ENCODE results near the gene DENND4C.
A peak's percentile ranks its signal among the peaks of the same experiment; 100 is the strongest.
"Not testable (repeated sequence)": the region's sequence is repeated elsewhere in the genome, so short reads cannot be mapped to it uniquely, and the experiment has no call there.

The DENND4C gene

DNA sequence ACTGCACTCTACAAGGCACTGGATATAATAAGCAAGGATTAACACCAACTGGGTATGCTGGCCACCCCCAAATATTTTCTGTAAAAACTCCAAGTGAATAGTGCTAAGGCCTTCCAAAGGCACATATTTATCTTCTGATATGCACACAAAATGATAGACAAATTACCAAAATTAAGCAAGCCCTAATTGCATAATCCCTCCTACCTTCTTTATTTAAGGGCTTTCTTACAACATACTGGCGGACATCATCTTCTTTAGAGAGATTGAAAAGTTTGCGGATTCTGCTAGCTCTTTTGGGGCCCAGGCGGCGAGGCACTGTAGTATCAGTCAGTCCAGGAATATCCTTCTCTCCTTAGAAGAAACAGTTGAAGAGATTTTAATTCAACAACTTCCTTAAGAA lies 147.7 kb downstream of the DENND4C start:
- no peak for DNase-seq

DNA sequence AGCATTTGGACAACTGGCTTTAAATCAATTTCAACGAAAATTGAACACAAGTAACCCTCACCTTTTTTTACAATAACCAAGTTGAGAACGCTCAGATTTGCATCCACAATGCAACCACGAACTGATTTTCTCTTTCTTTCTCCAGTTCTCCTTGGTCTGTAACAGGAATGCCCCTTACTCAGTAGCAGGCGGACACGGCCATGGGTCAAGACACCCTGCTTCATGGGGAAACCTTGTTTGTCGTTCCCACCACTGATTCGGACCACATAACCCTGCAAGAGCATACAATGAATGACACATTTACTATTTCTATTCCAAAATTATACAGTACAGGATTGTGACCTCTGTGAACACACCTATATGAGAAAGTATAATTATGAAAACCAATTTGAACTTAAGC lies 148.2 kb downstream of the DENND4C start:
- DNase-seq = no peak

DNA sequence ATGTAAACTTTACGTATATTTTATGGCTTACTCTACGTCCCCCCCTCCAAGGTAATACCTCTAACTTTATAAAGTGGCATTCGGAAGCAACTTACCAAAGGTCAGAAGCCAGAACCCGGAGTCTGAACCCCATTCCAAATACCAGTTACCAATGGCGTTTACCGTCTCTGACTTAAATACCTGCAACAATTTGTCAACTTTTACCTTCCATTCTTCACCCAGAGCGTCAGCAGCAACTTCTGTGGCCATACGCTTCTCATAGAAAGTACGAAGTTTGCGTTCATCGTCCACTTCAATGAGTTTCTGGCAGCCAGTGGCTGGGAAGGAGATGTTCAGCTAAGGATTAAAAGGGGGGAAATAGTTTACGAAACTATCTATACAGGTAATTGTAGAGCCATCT lies 148.8 kb downstream of the DENND4C start:
- DNase-seq = no peak

DNA sequence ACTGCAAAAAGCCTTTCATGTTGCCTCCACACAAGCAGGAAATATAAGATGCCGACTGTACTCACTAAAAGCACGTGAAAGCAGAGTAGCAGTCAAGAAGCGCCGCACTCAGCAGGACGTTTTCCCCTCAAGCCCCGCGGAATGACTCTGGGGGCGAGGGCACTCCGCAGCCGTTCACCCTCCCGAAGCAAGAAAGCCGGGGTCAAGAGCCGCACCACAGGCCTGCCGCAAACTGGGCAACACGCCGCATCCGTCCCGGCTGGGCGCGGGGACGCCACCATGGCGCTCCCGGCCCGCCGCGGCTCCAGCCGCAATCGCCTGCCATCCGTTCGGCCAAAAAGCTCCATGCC lies 149.2 kb downstream of the DENND4C start:
- DNase-seq = no peak

DNA sequence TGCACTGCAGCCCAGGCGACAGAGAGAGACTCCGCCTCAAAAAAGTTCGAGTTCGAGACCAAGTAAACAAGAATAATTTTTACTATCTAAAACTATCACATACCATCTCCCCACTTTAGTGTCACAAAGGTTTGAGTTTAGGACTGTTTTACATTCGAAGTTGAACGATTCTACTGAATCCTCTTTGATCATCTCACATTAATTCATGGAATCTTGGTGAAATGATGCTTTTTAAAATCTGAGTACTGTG lies 150.3 kb downstream of the DENND4C start:
- DNase-seq = no peak

DNA sequence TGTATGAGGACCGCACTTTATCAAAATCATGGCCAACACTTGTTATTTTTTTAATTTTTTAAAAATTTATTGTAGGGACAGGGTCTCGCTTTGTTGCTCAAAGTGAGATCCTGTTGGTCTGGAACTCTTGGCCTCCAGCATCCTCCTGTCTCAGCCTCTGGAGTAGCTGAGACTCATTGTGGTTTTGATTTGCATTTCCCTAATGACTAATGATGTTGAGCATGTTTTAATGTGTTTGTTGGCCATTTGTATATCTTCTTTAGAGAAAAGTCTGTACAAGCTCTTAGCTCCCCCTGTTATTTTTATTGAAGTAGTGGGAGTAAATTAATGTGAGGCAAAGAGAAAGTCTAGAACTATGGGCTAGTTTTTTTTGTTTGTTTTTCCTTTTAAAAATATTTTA lies 151.2 kb downstream of the DENND4C start:
- no peak for DNase-seq

DNA sequence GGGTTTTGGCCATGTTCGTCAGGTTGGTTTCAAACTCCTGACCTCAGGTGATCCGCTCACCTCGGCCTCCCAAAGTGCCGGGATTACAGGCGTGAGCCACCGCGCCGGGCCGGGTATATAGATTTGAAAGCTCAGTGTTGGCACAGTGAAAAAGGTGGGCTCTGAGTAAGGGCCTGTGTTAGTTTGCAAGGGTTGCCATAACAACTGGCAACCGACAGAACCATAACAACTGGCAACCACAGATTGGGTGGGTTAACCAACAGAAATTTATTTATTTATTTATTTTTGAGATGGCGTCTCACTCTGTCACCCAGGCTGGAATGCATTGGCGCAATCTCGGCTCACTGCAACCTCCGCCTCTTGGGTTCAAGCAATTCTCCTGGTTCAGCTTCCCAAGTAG lies 154.7 kb downstream of the DENND4C start:
- DNase-seq = not testable (repeated sequence)

DNA sequence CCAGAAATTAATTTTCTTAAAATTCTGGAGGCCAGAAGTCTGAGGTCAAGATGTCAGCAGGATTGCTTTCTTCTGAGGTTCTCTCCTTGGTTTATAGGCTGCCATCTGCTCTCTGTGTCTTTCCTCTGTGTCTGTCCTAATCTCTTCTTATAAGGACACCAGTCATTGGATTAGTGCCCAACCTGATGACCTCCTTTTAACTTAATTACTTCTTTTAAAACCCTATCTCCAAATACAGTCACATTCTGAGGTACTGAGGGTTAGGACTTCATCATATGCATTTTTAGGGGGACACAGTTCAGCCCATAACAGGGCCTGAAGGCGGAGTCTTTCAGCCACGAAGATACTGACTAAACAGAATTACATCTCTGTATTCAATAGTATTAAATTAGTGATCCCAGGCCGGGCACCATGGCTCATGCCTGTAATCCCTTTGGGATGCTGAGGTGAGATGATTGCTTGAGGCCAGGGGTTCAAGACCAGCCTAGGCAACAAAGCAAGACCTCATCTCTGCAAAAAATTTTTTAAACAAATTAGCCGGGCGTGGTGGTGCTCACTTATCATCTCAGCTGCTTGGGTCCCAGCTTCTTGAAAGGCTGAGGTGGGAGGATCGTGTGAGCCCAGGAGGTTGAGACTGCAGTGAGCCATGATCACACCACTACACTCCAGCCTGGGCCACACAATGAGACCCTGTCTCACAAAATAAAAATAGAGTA lies 155.5 kb downstream of the DENND4C start:
- no peak for DNase-seq

DNA sequence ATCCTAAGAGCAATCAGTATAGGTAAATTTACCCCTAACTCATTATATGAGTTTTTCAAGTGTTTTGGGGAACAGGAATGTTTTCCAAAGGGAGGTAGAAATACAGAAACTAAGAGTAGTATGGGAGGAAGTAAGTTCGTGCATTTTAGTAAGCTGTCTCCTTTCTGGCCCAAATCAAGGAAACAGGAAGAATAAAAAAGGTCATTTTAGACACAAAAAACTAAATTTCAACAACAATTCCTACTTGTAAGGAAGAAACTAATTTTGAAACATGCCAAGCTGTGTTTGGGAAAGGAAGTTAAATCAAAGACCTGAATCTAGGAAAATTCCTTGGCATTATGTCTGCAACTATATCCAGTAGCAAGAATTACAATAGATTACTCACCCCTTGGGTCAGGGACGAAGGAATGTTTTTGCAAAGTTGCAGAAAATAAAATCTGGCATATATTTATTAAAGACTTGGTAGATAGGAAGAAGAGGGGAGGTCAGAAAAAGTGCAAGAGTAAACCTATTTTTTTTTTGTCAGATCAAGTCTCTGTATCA lies 156.1 kb downstream of the DENND4C start:
- no peak for DNase-seq

DNA sequence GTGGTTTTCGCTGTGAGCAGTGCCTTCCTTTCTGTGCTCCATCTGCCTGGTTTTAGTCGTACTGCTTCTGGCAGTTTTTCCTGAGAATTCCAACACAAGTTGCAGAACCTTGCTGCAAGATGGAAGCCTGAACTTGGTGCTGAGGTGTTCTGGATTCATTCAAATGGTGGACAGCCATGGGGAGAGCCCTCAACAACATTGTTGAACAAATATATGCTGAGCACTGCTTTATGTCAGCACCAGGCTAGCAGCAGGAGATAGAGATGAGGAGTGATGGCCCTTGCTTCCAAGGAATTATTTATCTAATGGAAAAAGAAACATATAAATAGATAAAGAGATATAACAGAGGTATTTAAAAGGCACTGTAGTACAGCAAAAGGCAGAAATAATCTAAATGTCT lies 156.8 kb downstream of the DENND4C start:
- no peak for DNase-seq

DNA sequence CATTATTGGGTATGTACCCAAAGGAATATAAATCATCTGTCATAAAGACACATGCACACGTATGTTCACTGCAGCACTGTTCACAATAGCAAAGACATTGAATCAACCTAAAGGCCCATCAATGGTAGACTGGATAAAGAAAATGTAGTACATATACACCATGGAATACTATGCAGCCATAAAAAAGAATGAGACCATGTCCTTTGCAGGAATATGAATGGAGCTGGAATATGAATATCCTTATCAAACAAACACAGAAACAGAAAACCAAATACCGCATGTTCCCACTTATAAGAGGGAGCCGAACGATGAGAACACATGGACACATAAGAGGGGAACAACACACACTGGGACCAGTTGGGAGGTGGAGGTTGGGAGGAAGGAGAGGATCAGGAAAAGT lies 159.0 kb downstream of the DENND4C start:
- DNase-seq = not testable (repeated sequence)

DNA sequence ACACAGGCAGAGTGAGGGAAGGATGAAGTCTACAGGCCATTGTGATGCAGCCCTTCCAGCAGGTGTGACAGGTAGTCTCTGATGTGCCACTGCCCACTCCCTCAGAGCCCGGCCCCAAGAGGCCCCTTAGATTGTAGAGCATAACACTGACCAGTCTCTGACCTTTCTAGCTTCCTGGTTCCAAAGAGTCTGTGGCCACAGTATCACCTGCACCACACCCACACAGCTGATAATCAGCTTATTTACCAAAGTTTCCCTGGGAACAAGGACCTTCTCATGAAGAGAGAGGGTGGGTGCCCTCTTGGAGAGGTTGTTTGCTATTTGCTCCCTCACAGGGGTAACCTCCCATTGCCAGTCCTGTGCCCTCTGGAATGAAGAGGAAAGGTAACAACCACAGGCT lies 167.4 kb downstream of the DENND4C start:
- no peak for DNase-seq

DNA sequence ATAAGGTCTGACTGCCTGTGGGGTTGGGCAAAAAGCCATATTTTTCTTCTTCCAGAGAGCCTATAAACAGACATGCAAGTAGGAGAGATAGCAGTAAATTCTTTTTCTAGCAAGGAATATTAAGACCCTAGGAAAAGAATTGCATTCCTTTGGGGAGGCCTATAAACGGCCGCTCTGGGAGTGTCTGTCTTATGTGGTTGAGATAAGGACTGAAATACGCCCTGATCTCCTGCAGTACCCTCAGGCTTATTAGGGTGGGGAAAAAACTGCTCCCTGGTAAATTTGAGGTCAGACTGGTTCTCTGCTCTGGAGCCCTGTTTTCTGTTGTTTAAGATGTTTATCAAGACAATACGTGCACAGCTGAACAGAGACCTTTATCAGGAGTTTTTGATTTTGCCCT lies 172.7 kb downstream of the DENND4C start:
- DNase-seq = not testable (repeated sequence)

DNA sequence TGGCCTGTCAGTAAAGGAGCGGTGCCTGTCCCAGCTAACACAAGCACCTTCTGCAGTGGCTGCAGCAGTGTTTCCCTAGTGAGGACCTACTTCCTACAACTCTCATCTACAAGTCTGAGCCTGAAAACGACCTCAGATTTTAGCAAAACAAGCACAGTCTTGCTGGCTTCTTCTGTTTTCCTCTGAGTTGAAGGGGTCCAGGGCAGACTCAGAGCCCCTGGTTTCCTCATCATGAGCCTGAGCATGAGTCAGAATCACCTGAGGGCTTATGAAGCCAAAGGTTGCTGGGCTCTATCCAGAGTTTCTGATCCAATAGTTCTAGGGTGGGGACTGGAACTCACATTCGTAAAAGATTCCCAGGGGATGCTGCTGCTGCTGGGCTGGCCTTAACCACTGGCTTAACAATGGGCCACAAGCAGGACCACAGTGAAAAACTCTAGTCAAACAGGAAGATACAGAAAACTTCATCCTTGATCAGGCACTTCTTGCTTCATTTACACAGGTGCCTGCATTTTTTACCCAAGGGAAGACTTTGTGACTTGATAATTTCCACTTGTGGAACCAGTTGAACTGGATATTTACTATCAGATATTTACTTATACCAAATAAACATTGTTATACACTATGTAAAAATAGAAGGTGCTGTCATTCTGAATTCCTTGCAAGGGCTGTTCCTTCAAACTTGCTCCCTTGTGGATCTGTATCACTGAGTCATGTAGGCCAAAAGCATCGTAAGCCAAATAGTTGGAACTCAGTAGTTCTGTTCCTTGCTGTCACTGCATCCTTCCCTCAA lies 174.0 kb downstream of the DENND4C start:
- no peak for DNase-seq

DNA sequence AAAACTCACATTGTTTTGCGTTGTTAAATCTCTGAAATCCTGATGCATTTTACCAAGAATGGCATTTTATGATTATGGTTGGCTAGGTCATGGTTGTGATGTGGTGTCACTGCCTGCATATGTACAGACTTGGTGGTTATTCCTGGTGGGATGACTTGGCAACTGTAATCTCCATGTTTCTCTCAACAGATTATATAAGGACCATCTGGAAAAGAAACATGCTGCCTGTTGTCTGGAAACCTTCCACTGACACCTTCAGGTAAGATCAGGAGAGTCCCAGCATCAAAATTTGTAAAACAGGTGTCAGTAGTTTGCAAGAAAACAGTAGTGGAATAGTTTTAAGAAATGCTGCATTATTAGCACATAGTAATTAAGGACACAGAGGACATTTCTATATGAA lies 175.3 kb downstream of the DENND4C start:
- no peak for DNase-seq

DNA sequence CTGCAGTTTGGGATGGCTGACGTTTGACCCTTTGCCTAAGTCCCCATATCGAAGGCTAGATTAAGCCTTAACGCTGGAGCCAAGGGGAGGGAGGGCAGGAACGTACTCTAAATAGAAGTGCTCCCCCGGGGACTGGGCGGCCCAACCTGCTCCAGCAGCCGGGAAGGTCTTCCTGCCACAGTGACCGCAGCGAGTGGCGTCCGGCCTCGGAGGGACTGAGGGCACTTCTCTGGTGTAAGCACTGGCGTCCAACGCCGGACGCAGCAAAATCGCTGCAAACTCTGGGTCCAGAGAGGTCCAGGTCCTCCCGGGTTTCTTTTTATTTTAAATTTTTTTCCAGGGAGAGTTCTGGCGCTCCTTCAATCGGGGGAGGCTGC lies 177.8 kb downstream of the DENND4C start:
- peak; percentile 18 for DNase-seq

DNA sequence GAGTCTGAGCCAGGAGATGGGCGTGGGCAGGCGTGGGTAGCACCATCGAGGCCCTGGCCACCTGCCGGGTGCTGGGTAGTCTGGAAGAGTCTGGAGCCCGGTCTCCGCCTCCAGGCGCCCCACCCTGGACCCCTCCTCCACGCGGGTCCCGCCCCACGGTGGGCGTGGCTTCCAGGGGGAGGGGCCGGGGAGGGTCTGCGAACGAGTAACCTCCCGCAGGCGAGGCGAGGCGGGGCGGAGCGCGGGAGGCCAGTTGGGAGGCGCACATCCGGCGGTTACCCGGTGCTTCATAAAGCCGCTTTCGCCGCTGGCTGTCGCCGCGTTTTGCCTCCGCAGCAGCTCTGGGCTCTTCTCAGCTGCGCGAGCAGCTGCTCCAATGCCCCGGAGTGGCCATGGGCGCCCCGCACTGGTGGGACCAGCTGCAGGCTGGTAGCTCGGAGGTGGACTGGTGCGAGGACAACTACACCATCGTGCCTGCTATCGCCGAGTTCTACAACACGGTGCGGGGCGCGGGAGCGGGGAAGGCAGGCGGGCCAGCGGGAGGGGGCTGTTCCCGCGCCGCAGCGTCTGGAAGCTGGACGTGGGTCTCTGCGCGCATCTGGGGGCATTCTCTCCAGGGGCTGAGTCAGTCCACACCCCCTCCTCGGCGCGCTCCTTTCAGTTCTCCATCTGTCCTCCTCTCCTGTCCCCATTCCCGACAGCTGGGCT lies 178.4 kb downstream of the DENND4C start, which contains the start of gene ACER2:
TSS of gene ACER2 (plus strand) at position 317 of the 708 bp plus-strand sequence. CDS start at position 393, 76 bp downstream.
- DNase-seq = peak; percentile 97

DNA sequence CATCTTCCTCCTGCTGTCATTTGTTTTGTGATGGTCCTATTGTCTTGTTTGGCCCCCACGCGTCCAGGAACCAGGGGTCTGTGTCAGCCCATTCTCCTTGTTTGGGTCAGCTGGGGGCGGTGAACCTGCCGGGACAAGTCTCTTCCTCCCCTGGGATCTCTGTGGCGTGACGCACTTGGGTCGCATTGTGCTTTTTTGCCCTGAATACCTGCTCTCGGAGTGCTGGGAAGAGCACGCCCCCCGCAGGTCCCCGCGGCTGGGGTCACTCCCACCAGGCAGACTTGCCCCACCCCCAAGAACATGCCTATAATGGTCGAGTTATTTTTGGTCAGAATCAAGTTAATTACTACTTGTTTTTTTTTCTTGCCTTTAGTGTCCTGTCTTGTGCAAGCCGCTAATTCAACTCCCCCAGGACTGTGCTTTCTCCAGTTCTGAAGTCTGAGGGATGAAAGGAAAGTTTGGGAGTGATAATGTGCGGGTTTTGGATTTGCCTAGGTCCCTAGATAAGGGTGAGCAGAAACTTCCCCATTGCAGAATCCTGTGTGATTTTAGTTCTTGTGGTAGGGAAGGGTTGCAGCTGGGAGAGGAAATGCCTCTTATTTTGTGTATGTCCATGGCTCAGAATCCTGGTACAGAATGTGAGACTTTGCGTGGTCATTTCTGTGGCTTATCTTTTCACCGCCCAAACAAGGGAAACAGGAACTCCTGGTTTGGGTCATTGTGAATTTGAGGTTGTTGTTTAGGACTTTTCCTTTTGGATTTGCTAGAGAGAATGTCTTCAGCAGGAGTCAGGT lies 179.1 kb downstream of the DENND4C start:
- peak; percentile 16 for DNase-seq

DNA sequence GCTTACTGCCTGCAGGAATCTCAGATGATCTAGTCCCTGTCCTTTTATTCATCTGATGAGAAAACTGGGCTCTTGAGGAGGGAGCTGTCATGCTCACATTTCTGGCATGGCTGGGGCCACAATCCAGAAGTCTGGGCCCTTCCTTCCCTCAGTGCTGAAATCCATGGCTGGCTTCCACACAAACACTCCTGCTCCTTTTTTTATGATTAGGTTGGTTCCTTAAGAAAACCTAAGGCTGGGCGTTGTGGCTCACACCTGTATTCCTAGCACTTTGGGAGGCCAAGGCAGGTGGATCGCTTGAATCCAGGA lies 179.7 kb downstream of the DENND4C start:
- DNase-seq = no peak

DNA sequence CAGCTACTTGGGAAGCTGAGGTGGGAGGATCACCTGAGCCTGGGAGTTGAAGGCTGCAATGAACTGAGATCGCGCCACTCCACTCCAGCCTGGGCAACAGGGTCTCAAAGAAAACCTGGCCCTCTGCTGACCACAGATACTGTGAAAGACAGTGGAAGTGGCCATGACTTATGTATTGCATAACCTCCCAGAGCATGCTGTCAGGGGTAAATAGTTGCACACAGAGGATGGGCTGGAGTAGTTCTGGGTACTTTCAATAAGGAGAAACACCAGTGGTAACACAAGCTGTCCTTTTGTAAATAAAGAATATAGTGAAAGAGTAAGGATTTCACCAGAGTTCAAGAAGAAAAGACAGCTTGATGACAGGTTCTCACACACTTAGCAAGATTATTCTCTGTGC lies 180.1 kb downstream of the DENND4C start:
- DNase-seq = no peak

DNA sequence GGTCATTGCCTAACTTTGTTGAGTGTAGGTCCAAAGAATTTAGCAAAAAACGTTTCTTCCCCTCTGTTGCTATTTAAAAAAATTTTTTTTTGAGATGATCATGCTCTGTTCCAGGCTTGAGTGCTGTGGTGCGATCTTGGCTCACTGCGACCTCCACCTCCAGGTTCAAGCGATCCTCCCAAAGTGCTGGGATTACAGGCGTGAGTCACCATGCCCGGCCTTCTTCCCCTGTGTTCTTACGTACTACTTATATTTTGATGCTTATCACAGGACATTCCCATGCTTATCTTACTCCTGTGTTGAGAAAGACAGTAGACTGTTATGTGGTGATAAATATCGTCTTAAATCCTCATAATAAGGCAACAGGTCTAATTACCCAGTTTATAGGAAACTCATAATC lies 180.8 kb downstream of the DENND4C start:
- DNase-seq = no peak

DNA sequence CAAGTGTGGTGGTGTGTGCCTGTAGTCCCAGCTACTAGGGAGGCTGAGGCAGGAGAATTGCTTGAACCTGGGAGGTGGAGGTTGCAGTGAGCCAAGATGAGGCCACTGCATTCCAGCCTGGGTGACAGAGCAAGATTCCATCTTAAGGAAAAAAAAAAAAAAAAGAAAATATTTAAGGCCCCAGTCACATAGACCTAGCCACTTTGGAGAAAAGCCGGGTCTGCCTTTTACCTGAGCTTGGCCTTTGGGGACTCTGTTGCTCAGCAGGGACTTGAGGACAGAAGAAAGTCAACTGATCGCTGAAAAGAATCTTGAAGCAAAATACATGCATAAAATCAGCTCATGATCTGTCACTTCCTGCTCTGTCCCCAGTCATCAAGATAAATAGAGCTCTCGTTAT lies 183.0 kb downstream of the DENND4C start:
- not testable (repeated sequence) for DNase-seq

DNA sequence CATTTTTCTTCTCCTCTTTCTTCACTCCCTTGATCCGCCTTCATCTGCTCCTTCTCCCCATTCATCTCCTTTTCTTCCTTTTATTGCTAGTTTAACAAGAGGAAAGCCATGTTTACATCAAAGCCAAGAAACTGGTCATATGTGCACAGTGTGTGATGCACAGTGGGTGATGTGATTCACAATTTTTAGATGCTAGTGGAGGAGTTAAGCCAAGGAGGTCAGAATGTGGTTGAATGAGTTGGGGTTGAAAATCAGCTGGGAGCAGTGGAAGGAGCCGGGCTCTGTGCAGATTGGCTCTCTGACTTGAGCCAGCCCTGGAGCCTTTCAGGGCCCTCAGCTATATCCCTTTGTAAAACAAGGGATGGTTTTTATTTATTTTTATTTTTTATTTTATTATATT lies 185.7 kb downstream of the DENND4C start:
- DNase-seq = no peak

Data from activated CD8-positive, alpha-beta memory T cell treated with anti-CD3 and anti-CD28 coated beads, Interleukin-2, amount 50 U/mL, for 4 hours (primary cell).